K562 (cell line): ENCODE results near the gene MRPL4. TPM values are rescaled to one million over a fixed set of nuclear protein-coding genes. Genes with fewer than 3 reads are reported as not detected.

Source experiments
- FUS ChIP-seq: fragments of 200-400 bp; formaldehyde crosslinking; optimal IDR thresholded peaks from 2 replicates; pipeline ENCODE3; 2017; ENCODE audit warnings: low read depth, low read length
- NBN ChIP-seq: fragments of 450-650 bp; IDR thresholded peaks from 2 replicates; pipeline ENCODE4 v1.6.1; 2016; ENCODE audit warnings: low read depth, mild to moderate bottlenecking
- PPARD ChIP-seq: fragments of 250-450 bp; sonication (Bioruptor Pico); IDR thresholded peaks from 2 replicates; pipeline ENCODE4 v1.8.0; 2022; ENCODE audit warnings: inconsistent platforms, mild to moderate bottlenecking, moderate library complexity
- SAFB ChIP-seq: fragments of 200-400 bp; formaldehyde crosslinking; IDR thresholded peaks from 2 replicates; pipeline ENCODE4 v1.6.1; 2017; ENCODE audit warnings: low read depth, low read length, borderline replicate concordance
- SIX5 ChIP-seq, 2 experiments: IDR thresholded peaks; 2 replicates each; pipeline ENCODE4 v1.6.1; 2011; ENCODE audit warnings: low read length in 2 of 2, borderline replicate concordance in 1 of 2, low read depth in 1 of 2, mild to moderate bottlenecking in 1 of 2, moderate library complexity in 1 of 2; ENCODE audit not compliant: insufficient read depth in 1 of 2
- STAG1 ChIP-seq: sonication (generic); formaldehyde crosslinking; IDR thresholded peaks from 2 replicates; pipeline ENCODE4 v1.5.0; 2020; ENCODE audit warnings: missing genetic modification reagents, borderline replicate concordance
- TCF7L2 ChIP-seq: fragments of 150-350 bp; IDR thresholded peaks from 2 replicates; pipeline ENCODE4 v1.6.1; 2016; ENCODE audit warnings: low read depth, mild to moderate bottlenecking, low read length, moderate library complexity
- ZNF764 ChIP-seq: fragments of 250-450 bp; sonication (Bioruptor Pico); IDR thresholded peaks from 2 replicates; pipeline ENCODE4 v1.4.0; 2020; ENCODE audit warnings: low read depth, mild to moderate bottlenecking, moderate library complexity
- polyA plus RNA-seq, 8 experiments: library from polyadenylated mRNA; depleted of rRNA in 4 of 8; stranded (reverse) in 5 of 8; unstranded in 3 of 8; fragments of >200 nt; fragmentation: Nextera tagmentation in 2 of 8; fragmentation: Illumina TruSeq in 1 of 8; extraction: Ambion mirVana in 2 of 8; extraction: Trizol in 1 of 8; gene quantifications; 2 replicates each; pipeline versions ENCODE4 v1.2.1 to v1.2.3, GENCODE V29; 2011 to 2014; ENCODE audit warnings: inconsistent platforms in 1 of 8, missing spikeins in 1 of 8
- total RNA-seq, 7 experiments: library from RNA; depleted of rRNA in 6 of 7; stranded (reverse); fragments of >200 nt in 6 of 7; fragmentation: Illumina TruSeq in 2 of 7; extraction: Trizol in 2 of 7; gene quantifications; 2 replicates each; pipeline versions ENCODE4 v1.2.1 to v1.2.3, GENCODE V29; 2011 to 2021; ENCODE audit warnings: low replicate concordance in 1 of 7
- TF ChIP-seq, protein P1 (sequence below): fragments of 250-450 bp; sonication (Bioruptor Pico); IDR thresholded peaks from 2 replicates; pipeline ENCODE4 v1.4.0; 2020; ENCODE audit warnings: mild to moderate bottlenecking, moderate library complexity
- TF ChIP-seq, protein P2 (sequence below): sonication (generic); formaldehyde crosslinking; IDR thresholded peaks from 2 replicates; pipeline ENCODE4 v1.8.0; 2022; ENCODE audit warnings: mild to moderate bottlenecking, low read depth, missing genetic modification reagents
- TF ChIP-seq, protein P3 (sequence below): sonication (generic); formaldehyde crosslinking; IDR thresholded peaks from 2 replicates; pipeline ENCODE4 v1.4.0; 2020; ENCODE audit warnings: mild to moderate bottlenecking, missing genetic modification reagents
- TF ChIP-seq, protein P4 (sequence below), 2 experiments: fragments of 450-650 bp; formaldehyde crosslinking in 1 of 2; IDR thresholded peaks; 2 replicates each; pipeline versions ENCODE4 v1.4.0 to v1.6.1; 2014 to 2020; ENCODE audit warnings: mild to moderate bottlenecking in 2 of 2, borderline replicate concordance in 1 of 2, low read depth in 1 of 2

Gene MRPL4
- total and polyA plus RNA-seq, 9 of the 15 experiments (the other 6 are each of a cell fraction or from before 2014, with no cell fraction given) = 1.4 to 239 (median 64.9) TPM

DNA sequence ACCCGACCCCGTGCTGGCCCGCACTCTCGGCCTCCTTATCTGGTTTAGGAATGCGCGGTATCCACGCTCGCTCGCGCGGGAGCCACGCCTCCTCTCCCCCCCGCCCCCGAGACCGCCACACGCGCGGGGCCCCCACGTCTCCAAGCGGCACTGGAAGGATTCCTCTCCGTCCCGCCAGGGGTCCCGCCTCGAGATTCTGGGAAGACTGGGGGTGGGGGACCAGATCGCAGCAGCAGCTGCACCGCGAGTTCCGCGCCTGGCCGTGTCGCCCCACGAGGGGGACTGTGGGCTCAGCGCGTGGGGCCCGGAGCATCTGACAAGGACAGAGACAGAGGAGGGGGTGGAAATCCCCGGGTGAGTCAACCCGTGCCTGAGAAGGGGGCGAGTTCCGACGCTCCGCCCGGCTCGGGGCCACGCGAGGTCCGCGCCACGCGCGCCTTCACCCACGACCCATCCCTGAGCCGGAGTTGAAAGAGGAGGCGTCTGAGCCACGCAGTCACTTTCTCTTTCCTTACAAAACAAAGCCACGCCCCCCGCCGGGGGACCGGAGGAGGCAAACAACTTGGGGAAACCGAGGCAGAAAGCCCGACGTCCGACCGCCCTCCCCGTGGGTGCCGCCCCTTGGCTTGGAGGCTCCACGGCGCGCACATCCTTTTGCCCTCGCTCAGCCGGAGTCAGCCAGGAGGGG, 21.7 kb upstream of the MRPL4 start (continued):
- TF ChIP-seq FUS = no peak
- TF ChIP-seq TCF7L2 = no peak
- TF ChIP-seq, protein P1, sequence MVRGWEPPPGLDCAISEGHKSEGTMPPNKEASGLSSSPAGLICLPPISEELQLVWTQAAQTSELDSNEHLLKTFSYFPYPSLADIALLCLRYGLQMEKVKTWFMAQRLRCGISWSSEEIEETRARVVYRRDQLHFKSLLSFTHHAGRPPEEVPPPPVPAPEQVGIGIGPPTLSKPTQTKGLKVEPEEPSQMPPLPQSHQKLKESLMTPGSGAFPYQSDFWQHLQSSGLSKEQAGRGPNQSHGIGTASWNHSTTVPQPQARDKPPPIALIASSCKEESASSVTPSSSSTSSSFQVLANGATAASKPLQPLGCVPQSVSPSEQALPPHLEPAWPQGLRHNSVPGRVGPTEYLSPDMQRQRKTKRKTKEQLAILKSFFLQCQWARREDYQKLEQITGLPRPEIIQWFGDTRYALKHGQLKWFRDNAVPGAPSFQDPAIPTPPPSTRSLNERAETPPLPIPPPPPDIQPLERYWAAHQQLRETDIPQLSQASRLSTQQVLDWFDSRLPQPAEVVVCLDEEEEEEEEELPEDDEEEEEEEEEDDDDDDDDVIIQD (CRISPR knock-in tag) = no peak
- TF ChIP-seq NBN = no peak
- TF ChIP-seq ZNF764 (CRISPR knock-in tag) = no peak
- TF ChIP-seq, protein P2, sequence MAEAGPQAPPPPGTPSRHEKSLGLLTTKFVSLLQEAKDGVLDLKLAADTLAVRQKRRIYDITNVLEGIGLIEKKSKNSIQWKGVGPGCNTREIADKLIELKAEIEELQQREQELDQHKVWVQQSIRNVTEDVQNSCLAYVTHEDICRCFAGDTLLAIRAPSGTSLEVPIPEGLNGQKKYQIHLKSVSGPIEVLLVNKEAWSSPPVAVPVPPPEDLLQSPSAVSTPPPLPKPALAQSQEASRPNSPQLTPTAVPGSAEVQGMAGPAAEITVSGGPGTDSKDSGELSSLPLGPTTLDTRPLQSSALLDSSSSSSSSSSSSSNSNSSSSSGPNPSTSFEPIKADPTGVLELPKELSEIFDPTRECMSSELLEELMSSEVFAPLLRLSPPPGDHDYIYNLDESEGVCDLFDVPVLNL = no peak
- TF ChIP-seq STAG1 (CRISPR knock-in tag) = no peak
- TF ChIP-seq SAFB = peak; percentile 98; the same call in 1 of the 2 replicates
- TF ChIP-seq, protein P3, sequence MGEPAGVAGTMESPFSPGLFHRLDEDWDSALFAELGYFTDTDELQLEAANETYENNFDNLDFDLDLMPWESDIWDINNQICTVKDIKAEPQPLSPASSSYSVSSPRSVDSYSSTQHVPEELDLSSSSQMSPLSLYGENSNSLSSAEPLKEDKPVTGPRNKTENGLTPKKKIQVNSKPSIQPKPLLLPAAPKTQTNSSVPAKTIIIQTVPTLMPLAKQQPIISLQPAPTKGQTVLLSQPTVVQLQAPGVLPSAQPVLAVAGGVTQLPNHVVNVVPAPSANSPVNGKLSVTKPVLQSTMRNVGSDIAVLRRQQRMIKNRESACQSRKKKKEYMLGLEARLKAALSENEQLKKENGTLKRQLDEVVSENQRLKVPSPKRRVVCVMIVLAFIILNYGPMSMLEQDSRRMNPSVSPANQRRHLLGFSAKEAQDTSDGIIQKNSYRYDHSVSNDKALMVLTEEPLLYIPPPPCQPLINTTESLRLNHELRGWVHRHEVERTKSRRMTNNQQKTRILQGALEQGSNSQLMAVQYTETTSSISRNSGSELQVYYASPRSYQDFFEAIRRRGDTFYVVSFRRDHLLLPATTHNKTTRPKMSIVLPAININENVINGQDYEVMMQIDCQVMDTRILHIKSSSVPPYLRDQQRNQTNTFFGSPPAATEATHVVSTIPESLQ (CRISPR knock-in tag) = no peak
- TF ChIP-seq, protein P4, sequence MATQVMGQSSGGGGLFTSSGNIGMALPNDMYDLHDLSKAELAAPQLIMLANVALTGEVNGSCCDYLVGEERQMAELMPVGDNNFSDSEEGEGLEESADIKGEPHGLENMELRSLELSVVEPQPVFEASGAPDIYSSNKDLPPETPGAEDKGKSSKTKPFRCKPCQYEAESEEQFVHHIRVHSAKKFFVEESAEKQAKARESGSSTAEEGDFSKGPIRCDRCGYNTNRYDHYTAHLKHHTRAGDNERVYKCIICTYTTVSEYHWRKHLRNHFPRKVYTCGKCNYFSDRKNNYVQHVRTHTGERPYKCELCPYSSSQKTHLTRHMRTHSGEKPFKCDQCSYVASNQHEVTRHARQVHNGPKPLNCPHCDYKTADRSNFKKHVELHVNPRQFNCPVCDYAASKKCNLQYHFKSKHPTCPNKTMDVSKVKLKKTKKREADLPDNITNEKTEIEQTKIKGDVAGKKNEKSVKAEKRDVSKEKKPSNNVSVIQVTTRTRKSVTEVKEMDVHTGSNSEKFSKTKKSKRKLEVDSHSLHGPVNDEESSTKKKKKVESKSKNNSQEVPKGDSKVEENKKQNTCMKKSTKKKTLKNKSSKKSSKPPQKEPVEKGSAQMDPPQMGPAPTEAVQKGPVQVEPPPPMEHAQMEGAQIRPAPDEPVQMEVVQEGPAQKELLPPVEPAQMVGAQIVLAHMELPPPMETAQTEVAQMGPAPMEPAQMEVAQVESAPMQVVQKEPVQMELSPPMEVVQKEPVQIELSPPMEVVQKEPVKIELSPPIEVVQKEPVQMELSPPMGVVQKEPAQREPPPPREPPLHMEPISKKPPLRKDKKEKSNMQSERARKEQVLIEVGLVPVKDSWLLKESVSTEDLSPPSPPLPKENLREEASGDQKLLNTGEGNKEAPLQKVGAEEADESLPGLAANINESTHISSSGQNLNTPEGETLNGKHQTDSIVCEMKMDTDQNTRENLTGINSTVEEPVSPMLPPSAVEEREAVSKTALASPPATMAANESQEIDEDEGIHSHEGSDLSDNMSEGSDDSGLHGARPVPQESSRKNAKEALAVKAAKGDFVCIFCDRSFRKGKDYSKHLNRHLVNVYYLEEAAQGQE (IDR thresholded peaks at IDR 0.05; ENCODE audit: borderline replicate concordance) = no peak
- TF ChIP-seq, protein P4 (CRISPR knock-in tag; IDR thresholded peaks at IDR 0.05; ENCODE audit: low read depth) = no peak
- TF ChIP-seq SIX5 (IDR thresholded peaks at IDR 0.05; ENCODE audit: borderline replicate concordance in 1 of 2, insufficient read depth in 1 of 2, low read depth in 1 of 2, low read length in 2 of 2) = no peak
- TF ChIP-seq PPARD (CRISPR knock-in tag) = no peak
